ENCODE data around the gene IFIT2.
"Not testable (repeated sequence)": the region's sequence is repeated elsewhere in the genome, so short reads cannot be mapped to it uniquely, and the experiment has no call there.

Gene IFIT2

GRCh38 chr10:89330537-89331212 lies 28.8 kb downstream of the IFIT2 start:
- CTCF ChIA-PET: no interaction called here
- DNase-seq (ENCODE audit: extremely low spot score): no peak
- TF ChIP-seq CTBP1 (IDR thresholded peaks at IDR 0.05; ENCODE audit: borderline replicate concordance): no peak
- TF ChIP-seq ARNT (IDR thresholded peaks at IDR 0.05): no peak
- TF ChIP-seq SP1 (IDR thresholded peaks at IDR 0.05): no peak
- TF ChIP-seq ELF4 (IDR thresholded peaks at IDR 0.05): no peak
- TF ChIP-seq HDGF (IDR thresholded peaks at IDR 0.05; ENCODE audit: borderline replicate concordance): no peak
- TF ChIP-seq FOXM1 (IDR thresholded peaks at IDR 0.05; ENCODE audit: borderline replicate concordance): no peak
- no peak for TF ChIP-seq BHLHE40 (IDR thresholded peaks at IDR 0.05; ENCODE audit: borderline replicate concordance)
- POLR2A ChIA-PET: no interaction called here

- CTCF ChIA-PET; DNase-seq (ENCODE audit: extremely low spot score); POLR2A ChIA-PET: not testable (repeated sequence)
Observed at GRCh38 chr10:89331487-89332122, 29.8 kb downstream of the IFIT2 start.

- ChIA-PET POLR2A (no interaction called here), CTCF (no interaction called here)
- TF ChIP-seq FOXM1 (IDR thresholded peaks at IDR 0.05; ENCODE audit: borderline replicate concordance) (no peak), SP1 (IDR thresholded peaks at IDR 0.05) (no peak), NFRKB (IDR thresholded peaks at IDR 0.05) (no peak), TARDBP (IDR thresholded peaks at IDR 0.05) (no peak), PKNOX1 (IDR thresholded peaks at IDR 0.05) (no peak), SUZ12 (IDR thresholded peaks at IDR 0.05) (no peak), FOXA1 (IDR thresholded peaks at IDR 0.05) (no peak), L3MBTL2 (conservative IDR thresholded peaks at IDR 0.05) (no peak), ELF4 (IDR thresholded peaks at IDR 0.05) (no peak), ZNF384 (IDR thresholded peaks at IDR 0.05) (no peak), LEF1 (IDR thresholded peaks at IDR 0.05; ENCODE audit: borderline replicate concordance) (no peak), CTBP1 (IDR thresholded peaks at IDR 0.05; ENCODE audit: borderline replicate concordance) (no peak)
- no peak for DNase-seq (ENCODE audit: extremely low spot score)
Observed at GRCh38 chr10:89332123-89332633, 30.3 kb downstream of the IFIT2 start.

- TF ChIP-seq HDGF (IDR thresholded peaks at IDR 0.05; ENCODE audit: borderline replicate concordance) (no peak), FOXM1 (IDR thresholded peaks at IDR 0.05; ENCODE audit: borderline replicate concordance) (no peak), SUZ12 (IDR thresholded peaks at IDR 0.05) (no peak), PKNOX1 (IDR thresholded peaks at IDR 0.05) (no peak), ARNT (IDR thresholded peaks at IDR 0.05) (no peak), FOXK2 (IDR thresholded peaks at IDR 0.05) (no peak), ZNF384 (IDR thresholded peaks at IDR 0.05) (no peak), L3MBTL2 (conservative IDR thresholded peaks at IDR 0.05) (no peak), SP1 (IDR thresholded peaks at IDR 0.05) (no peak)
- DNase-seq (ENCODE audit: extremely low spot score): no peak
- ChIA-PET POLR2A (no interaction called here), CTCF (no interaction called here)
Observed at GRCh38 chr10:89335226-89335625, 33.4 kb downstream of the IFIT2 start.

GRCh38 chr10:89336241-89336640 lies 34.4 kb downstream of the IFIT2 start:
- no peak for DNase-seq (ENCODE audit: extremely low spot score)
- POLR2A ChIA-PET: no interaction called here
- CTCF ChIA-PET: no interaction called here
- TF ChIP-seq ARNT (IDR thresholded peaks at IDR 0.05): no peak
- TF ChIP-seq BHLHE40 (IDR thresholded peaks at IDR 0.05; ENCODE audit: borderline replicate concordance): no peak

GRCh38 chr10:89337484-89337883 lies 35.6 kb downstream of the IFIT2 start:
- TF ChIP-seq HDGF (IDR thresholded peaks at IDR 0.05; ENCODE audit: borderline replicate concordance): no peak
- no peak for TF ChIP-seq FOXA1 (IDR thresholded peaks at IDR 0.05)
- no peak for TF ChIP-seq L3MBTL2 (conservative IDR thresholded peaks at IDR 0.05)
- DNase-seq (ENCODE audit: extremely low spot score): no peak
- CTCF ChIA-PET: no interaction called here
- POLR2A ChIA-PET: no interaction called here

GRCh38 chr10:89338713-89339112 lies 36.9 kb downstream of the IFIT2 start:
- TF ChIP-seq HDGF (IDR thresholded peaks at IDR 0.05; ENCODE audit: borderline replicate concordance) (no peak), FOXK2 (IDR thresholded peaks at IDR 0.05) (no peak), ELF4 (IDR thresholded peaks at IDR 0.05) (no peak), SUZ12 (IDR thresholded peaks at IDR 0.05) (no peak), FOXM1 (IDR thresholded peaks at IDR 0.05; ENCODE audit: borderline replicate concordance) (no peak), ARNT (IDR thresholded peaks at IDR 0.05) (no peak), NFRKB (IDR thresholded peaks at IDR 0.05) (no peak), SP1 (IDR thresholded peaks at IDR 0.05) (no peak), ZNF384 (IDR thresholded peaks at IDR 0.05) (no peak), PKNOX1 (IDR thresholded peaks at IDR 0.05) (no peak), L3MBTL2 (conservative IDR thresholded peaks at IDR 0.05) (no peak), FOXA1 (IDR thresholded peaks at IDR 0.05) (no peak), LEF1 (IDR thresholded peaks at IDR 0.05; ENCODE audit: borderline replicate concordance) (no peak), CTBP1 (IDR thresholded peaks at IDR 0.05; ENCODE audit: borderline replicate concordance) (no peak), BHLHE40 (IDR thresholded peaks at IDR 0.05; ENCODE audit: borderline replicate concordance) (no peak), TARDBP (IDR thresholded peaks at IDR 0.05) (no peak)
- DNase-seq (ENCODE audit: extremely low spot score): no peak
- POLR2A ChIA-PET: no interaction called here

More at GRCh38 chr10:89338713-89339112, 36.9 kb downstream of the IFIT2 start:
- CTCF ChIA-PET: no interaction called here
